Fibroblast of the conjunctiva (primary cell): ENCODE measurements around the gene EYS.
"Not testable (repeated sequence)": the region's sequence is repeated elsewhere in the genome, so short reads cannot be mapped to it uniquely, and the experiment has no call there.

Experiments
- DNase-seq: peaks from one replicate; pipeline ENCODE4 v3.0.0-alpha.2; 2010; ENCODE audit warnings: low read depth

Gene EYS

DNA sequence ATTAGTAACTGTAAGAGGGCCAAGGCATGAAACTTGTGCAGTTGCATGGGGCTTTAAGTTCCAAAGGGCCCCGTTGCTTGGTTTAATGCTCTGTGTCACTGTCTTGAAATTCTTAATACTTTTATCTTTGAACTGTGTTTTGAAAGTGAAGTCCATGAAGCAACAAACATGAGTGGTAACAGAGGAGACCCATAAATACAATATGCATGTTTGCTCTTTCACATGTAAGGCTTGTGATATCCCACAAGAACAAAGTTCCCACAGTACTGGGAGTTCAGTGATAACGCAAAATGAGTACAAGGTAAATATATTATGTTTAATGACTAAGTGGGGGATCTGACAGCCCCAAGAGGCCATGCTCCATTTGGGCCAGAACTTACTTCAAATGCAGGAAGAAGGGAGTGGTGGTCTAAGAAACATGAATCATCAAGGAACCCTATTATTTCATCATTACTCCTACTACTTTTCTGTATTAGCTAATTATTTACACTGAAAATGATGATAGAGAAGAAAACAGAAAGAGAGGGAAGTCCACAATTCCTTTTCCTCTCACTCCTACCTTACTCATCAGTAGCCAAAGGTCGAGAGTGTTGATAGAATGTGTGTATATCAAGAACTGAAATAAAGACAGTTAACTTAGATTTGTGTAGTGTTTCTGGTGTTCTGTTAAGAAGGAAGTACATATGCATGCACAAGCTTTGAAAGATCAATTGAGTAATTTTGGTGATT, 1914.1 kb downstream of the EYS start:
- no peak for DNase-seq

DNA sequence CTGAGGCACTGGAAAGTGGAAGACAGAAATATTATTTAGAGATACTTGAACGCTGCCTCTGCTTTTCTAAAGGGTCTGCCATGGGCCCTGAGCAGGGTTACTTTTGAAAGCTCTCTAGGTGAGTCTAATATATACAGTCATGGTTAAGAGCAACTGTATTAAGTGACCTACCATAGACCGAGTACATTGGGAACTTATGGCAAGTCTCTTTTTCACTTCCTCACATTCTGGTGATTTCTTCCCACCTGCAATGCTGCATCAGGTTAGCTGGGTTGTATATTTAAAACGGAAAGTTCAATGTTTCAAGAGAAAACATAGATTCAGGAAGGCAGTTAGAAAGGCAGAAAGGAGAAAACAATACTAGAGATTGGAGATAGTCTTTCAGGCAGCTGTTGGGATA, 1916.7 kb downstream of the EYS start:
- no peak for DNase-seq

DNA sequence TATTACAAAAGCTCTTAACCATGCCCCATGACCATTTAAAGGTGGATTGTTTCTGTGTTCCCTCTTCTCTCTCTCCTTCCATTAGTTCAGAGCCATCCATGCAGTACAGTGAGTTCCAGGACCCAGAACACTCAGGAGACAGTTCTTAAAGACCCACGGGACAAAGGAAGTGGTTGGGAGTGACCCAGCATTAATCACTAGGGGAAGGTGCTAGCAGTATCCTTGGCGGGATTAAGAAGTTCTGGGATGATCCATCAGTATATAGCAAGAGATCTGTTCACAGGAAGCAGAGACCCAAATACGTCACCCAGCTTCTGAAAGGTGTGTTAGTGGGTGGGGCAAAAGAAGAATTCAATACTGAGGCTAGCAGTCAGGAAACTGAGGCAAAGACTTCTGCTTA, 1917.3 kb downstream of the EYS start:
- no peak for DNase-seq

DNA sequence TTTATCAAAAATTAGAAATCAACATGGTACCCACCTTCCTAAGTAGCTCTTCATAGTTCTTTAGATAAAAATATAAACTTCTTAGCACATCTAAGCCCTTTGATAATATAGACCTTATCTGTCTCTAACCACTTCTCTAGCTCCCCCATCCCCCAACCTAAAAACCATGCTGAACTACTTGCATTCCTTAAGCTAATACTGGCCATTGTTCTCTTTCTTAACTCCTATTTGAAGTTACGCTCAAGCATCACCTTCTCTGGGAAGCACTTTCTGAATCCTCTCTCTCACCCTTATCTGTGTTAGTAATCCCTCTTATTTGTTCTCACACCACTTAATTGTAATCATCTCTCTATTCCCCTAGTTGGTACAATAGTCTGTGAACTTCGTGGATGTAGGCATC, 1918.5 kb downstream of the EYS start:
- no peak for DNase-seq

DNA sequence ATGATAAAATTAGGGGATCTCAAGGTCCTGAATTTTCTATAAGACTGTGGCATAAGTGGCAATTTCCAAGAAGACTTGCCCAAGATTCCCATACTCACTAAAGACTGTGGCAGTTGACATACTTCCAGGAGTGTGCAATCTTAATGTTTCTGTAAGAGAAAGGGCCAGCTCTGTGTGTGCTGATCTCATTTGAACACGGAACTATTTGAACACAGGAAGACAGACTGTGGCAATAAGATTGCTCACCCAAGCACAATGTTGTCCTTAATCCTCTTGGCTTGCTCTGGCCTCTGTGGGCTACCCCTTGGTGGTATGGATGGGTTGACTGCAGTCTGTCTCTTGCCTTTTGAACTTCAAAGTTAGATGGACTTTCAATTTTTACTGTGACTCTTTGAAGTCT, 1920.0 kb downstream of the EYS start:
- no peak for DNase-seq

DNA sequence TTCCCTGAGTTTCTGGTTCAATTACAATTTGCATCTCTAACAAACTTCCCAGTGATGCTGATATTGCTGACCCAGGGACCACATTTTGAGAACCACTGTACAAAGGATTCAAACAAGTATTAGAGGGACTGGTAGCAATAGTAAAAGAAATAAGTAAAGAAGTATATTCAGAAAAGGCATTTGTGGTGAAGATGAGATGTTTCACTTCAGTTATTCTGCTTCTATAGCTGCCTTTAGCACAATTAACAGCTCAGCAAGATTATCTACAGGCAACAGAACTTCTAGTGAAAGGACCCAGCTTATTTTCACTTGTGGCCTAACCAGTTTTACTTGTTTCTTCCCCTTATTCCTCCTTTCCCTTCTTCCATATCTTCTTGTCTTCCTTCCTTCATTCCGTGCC, 1922.0 kb downstream of the EYS start:
- DNase-seq: no peak

DNA sequence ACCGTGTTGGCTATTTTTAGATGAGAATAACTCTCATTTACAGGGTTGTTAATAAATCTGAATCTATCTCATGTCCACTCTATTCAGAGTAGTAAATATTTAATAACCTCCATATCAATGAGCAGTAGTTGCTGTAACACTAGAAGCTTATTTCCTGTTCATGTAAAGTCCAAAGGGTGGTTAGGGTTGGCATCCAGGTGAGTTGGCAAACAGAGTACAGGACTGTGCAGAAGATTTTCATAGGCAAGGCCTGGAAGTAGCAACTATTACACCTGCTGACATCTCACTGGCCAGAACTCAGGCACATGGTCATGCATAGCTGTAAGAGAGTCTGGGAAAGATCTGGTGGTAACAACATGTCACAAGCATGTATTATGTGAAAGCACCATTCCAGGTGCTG, 1923.9 kb downstream of the EYS start:
- DNase-seq: no peak

DNA sequence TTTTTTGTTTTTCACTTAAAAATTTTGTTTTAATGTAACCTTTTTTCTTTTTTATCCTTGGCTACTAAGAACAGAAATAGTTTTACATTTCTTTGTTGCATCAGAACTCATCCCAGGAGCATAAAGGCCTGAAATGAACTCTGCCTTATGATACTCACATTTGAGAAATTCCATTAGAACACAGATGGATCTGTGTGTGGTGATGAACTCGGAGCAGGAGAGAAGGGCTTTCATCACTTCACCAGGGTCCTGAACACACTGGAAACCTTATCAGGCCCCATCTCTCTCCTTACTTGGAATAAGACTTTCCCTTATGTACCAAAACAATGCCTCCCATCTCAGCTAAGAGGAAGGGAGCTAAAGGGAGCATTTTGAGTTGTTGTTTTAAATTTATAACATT, 1932.1 kb downstream of the EYS start:
- DNase-seq: peak; percentile 18

DNA sequence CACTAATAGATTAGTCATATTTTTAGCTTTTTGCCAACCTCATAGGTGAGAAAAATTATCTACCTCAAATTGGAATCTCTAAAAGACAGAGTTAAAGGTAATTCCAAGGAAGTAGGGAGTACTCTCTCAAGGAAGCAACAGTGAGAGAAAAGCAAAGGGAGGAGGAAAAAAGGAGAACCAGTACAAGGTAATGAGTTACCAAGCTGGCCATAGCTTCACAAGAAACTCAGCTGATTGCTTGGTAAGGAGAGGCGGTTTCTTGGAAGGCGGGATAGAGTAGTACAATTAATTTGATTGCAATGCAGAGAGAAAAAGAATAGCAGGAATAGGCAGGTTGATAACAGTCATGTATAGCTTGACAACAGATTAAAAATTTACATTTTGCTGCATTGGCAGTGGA, 1933.8 kb downstream of the EYS start:
- no peak for DNase-seq

DNA sequence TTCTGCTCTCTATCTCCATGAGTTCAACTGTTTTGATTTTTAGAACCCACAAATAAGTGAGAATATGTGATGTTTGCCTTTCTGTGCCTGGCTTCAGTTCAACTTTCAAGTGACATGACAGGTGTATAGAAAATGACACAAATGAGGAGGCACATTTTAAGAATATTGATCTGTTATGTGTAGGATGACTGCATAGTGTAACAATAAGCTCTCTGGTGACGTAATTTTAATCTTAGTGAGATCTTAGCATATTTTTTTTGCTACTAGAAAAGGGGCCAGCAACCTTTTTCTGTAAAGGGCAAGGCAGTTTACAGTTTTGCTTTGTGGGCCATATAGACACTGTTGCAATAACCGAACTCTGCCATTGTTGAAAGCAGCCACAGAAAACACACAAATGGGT, 1941.2 kb downstream of the EYS start:
- no peak for DNase-seq

DNA sequence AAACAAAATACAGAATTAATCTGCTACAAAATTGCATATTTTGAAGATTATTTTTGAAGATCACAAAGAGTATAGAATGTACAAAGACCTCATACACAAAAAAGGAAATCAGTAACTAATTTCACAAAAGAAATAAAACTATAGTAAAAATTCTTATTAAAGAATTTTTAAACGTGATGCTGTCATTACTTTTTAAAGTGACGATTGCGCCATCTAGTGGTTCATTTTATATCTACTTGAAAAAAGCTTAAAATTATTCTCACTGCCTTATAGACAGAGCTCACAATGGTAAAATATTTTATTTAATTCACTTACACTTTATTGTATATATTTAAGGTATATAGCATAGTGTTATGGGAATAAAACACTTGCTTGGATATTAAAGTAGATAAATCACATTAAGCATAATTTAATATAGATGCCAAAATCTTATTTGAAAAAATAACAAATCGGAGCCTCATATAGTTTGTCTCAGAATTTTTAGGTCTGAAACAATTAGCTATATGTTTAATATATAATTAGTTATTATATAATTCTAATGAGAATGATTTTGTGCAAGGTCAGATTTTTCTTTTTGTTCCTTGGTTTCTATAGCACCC, 1942.6 kb downstream of the EYS start:
- DNase-seq: peak; percentile 12

DNA sequence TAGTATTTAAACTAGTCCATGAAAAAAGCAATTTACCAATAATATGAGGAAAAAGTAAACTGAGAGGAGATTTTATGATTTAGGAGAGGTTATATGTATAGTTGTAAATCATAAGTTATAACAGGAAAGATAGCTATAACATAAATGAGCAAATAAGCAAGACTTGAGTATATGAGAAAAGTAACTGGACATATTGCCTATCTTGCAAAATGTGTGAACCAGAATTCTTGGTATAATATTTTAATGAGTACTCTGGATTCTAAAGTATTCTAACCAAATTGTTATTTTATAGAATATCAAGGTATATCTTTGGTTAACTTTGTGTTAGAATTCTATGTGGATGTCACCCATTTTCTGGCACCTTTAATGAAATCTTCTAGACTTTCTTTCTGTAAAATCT, 1946.8 kb downstream of the EYS start:
- DNase-seq: no peak

DNA sequence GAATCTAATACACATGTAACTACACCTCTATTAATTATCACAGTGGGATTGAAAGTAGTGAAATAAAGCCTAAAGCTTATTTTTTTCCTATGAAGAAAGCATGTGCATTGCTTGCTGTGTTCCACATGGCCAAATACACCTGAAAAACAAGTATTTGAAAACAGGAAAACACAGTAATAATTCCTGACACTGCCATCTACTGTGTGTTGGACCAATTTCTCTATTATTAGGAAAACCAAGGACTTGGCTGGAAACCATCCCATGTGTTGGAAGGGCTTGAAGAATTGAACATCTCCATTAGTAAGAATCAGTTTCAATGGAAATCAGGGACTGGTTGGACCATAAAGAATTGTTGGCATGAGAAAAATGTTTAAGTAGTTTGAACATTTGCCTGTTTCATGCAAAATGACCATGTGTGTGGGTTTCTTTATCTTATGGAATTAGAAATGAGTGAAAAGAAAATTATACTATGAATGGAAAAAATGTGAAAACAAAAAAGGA, 1947.4 kb downstream of the EYS start:
- DNase-seq: no peak

DNA sequence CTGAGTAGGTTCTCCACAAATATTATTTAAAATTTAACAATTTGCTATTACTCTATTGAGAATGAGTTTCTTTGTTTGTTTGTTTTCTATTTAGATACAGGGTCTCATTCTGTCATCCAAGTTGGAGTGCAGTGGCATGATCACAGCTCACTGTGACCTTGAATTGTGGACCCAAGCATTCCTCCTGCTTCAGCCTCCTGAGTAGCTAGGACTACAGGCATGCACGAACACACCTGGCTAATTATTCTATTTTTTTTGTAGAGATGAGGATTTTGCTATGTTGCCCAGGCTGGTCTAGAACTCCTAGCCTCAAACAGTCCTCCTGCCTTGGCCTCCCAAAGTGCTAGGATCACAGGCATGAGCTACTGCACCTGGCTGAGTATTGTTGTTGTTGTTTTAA, 1949.2 kb downstream of the EYS start:
- no peak for DNase-seq

DNA sequence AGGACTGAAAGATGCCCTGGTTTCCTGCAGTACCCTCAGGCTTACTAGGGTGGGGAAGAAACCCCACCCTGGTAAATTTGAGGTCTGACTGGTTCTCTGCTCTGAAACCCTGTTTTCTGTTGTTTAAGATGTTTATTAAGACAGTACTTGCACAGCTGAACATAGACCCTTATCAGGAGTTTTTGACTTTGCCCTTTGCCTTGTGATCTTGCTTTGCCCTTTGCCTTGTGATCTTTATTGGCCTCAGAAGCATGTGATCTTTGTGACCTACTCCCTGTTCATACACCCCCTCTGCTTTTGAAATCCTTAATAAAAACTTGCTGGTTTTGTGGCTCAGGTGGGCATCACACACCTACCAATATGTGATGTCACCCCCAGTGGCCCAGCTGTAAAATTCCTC, 1949.8 kb downstream of the EYS start:
- DNase-seq: not testable (repeated sequence)

DNA sequence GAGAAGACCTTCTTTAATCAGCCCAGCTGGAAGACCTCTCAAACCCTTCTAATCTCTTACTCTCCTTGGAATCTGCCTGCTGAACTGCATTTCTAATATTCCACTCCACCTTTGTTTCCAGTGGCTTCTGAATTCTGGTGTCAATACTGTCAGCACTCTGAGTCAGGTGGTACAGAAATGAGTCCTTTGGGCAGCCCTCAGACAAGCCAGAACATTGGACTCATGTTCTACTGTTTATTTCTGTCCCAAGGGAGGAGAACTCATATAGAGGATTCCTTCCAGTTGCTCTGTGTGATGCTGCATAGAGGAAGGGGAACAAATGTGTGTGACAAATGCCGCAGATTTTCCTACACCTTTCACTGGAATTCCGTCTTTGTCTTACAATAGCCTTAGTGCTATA, 1956.6 kb downstream of the EYS start:
- DNase-seq: no peak

DNA sequence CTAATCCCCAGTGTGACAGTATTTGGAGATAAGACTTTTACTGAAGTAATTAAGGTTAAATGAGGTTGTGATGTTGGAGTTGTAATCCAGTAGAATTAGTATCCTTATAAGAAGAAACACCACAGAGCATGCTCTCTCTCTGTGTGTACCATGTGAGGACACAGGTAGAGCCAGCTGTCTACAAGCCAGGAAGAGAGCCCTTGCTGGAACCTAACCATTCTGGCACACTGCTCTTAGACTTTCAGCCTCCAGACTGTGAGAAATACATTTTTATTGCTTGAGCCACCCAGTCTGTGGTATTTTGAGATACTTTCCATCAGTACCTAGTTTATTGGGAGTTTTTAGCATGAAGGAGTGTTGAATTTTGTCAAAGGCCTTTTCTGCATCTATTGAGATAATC, 1961.2 kb downstream of the EYS start:
- DNase-seq: no peak

DNA sequence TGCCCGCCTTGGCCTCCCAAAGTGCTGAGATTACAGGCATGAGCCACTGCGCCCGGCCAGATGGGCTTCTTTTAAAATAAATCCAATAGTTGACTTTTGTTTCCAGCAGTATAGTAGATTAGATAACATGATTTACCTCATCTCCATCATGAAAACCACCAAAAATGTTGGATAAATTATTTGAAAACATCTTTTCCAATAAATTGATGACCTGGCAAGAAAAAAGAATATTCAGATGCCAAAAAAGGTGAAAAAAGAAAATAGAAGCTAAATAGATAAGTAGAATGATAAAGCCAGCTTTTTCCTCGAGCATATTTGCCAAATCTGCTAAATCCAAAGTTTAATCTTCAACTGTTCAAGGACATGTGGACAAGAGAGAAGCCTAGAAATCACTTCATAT, 1962.2 kb downstream of the EYS start:
- DNase-seq: no peak

DNA sequence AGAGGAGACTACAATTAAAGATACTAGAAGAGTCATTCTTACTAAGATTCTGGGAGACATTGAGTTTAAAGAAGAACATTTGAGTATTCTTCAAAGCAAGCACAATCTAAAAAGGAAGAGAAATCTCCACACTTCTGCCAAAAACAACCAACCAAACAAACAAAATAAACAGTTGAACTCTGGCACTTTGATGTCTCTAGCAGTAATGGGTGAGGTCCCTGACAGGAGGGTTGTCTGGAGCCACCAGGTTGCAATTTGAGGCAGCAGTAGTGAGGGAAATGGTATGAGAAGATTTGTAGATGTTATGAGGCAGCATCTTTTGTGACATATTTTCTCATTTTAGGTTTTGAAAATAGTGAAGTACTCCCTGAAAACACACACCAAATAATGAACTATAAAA, 1963.3 kb downstream of the EYS start:
- no peak for DNase-seq

DNA sequence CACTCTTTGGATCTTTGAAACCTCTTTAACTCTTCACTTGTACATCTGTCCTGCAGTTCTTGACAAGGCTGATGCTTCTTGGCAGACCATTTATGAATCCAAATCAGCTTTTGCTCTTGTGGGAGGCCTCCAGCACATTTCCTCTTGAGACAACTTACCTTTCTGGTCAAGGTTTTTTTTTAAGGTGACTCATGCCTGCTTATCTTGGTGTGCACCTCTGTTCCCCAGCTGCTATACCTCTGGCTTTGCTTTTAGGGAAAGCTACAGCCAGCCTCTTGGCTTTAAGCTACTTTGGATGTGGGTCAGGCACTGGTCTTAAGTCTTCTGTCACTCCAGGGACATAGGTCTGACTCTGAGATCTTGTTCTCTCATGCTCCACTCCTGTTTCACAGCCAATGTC, 1965.0 kb downstream of the EYS start:
- DNase-seq: no peak

DNA sequence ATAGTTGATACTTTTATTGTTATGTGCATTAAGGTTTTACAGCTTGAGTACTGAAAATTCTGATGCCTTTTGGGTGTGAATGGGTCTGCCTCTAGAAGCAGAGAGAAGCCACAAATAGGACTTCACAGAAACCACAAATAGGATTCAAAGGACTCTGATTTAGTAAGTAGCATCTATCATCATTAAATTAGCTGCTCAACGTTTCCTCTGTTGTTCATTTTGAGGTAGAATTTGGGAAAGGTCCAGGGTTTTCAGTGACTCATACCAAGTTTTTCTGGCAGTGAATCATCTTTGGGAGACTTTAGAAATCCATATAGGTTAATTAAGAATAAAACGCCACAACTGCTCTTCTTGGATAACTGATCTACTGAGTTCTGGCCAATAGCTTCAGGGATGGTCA, 1966.3 kb downstream of the EYS start:
- peak; percentile 36 for DNase-seq

DNA sequence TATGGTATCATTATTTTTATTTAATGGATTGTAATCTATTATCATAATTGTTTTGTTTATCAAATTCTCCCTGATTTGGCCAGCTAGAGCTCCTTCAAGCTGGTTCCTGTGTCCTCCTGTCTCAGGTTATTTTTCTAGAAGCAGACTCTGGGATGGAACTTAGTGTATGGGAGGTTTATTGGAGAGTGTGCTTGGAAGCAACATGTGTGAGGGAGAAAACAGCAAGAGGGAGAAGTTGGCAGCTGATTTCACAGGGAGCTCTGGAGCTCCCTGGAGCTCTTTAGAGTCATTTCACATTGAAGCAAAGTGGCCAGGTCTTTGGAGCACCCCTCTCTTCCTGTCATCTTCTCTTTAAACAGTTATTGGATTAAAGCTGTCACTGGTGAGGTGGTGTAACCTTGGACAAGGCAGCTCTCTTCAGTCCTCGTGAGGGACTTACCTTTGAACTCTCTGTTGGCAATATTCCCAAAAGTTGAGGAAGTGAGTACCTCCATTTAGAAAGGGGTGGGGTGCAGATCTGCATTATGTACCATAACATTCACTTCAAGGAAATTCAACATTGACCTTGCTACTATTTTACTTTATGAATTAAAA, 1967.8 kb downstream of the EYS start:
- DNase-seq: no peak

DNA sequence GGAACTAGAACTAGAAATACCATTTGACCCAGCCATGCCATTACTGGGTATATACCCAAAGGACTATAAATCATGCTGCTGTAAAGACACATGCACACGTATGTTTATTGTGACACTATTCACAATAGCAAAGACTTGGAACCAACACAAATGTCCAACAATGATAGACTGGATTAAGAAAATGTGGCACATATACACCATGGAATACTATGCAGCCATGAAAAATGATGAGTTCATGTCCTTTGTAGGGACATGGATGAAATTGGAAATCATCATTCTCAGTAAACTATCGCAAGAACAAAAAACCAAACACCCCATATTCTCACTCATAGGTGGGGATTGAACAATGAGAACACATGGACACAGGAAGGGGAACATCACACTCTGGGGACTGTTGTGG, 1968.8 kb downstream of the EYS start:
- not testable (repeated sequence) for DNase-seq

DNA sequence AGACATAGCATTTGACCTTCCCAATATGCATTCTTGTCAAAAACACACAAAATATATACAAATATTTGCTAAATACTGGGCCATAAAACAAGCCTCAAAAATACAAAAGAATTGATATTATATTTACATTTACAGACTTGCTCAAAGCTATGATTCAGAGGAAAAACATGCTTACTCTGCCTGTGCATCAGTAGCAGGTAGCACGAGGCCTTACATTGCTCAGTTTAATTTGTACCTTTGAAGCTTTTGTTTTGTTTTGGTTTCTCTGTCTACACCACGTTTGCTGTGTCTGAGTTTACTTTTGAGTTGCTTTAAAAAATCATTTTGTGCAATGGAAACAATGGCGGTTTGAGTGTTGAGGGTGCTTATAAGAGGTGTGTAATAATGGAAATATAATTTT, 1972.1 kb downstream of the EYS start:
- no peak for DNase-seq
